Hematopoietic multipotent progenitor cell treated with erythropoietin and hydrocortisone succinate and interleukin-3 and kit ligand, for 8 days (in vitro differentiated cells): ENCODE data around the gene SCNN1A.

Experiments
- DNase-seq: peaks from one replicate; pipeline ENCODE4 v3.0.0-alpha.2; 2015

Gene SCNN1A

DNA sequence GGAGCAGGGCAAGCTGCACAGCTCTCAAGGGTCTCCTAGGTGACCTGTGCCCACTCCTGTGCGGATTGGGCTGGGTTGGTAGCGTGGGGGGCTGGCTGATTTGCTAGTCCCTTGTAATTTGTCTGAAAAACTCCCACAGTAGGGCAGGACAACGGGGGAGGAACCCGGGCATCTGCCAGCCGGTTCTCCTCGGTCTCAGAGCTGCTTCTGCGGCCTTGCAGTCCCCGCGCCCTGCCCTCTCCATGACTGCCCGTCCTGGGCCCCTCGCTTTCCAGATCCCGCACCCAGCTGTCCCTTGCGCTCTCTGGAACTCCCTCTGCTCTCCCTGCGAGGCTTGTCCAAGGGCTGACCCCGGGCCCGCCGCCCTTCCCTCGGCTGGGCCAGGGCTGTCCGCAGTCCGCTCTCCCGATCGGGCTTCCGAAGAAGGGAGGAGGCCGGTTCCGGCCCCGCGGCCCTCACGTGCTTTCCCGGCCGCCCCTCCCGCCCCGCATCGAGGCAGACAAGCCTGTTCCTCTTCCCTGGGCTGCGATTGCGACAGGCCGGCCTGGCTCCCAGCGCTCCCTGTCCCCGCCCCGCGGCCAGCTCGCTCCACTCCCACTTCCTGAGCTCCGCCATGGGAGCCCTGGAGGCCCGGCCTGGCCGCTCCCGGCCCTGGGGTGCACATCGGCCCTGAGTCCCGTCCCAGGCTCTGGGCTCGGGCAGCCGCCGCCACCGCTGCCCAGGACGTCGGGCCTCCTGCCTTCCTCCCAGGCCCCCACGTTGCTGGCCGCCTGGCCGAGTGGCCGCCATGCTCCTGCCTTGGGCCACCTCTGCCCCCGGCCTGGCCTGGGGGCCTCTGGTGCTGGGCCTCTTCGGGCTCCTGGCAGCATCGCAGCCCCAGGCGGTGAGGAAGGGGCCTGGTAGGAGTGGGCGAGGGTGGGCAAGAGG lies 8.5 kb upstream of the SCNN1A start, which contains the start of gene LTBR:
Gene LTBR, plus strand, starts transcription at position 591 of the 927 bp plus-strand sequence. Its CDS starts 197 bp downstream, at position 788.
- DNase-seq, result peak; percentile 67

DNA sequence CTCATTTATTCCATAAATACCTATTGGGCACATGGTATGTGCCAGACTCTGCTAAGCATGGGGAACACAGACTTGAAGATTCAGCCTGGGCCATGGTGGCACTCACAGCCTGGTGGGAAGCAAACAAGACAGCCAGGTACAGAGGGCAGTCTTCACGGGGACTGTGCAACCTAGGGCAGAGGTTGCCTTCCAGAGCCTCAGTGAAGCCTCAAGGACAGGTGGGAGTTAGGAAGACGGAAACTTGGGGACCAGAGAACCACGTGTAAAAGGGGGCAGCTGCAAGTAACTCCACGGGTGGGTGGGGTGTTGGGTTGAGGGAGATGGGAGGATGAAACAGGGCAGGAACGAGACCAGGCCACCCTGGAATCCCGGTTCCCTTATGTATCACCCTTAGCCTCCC lies 7.6 kb upstream of the SCNN1A start:
- DNase-seq, result no peak

DNA sequence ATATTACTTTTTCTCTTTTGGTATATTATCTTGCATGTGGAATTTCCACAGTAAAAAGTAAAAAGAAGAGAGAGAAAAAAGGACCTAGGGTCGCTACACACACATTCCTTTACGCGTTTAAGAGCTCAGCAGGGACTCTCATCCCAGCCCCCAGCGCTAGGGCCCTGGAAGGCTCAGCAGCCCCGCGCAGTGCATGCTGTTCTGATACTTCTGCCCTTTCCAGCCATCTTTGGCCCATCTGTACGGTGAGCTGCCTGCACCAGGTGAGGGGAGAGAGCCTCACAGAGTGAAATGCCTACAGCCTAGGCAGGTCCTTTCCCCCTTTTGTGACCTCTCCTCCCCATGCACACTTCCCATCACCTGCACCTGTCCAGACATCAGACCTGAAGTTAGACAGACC lies 7.0 kb upstream of the SCNN1A start:
- DNase-seq, result no peak

DNA sequence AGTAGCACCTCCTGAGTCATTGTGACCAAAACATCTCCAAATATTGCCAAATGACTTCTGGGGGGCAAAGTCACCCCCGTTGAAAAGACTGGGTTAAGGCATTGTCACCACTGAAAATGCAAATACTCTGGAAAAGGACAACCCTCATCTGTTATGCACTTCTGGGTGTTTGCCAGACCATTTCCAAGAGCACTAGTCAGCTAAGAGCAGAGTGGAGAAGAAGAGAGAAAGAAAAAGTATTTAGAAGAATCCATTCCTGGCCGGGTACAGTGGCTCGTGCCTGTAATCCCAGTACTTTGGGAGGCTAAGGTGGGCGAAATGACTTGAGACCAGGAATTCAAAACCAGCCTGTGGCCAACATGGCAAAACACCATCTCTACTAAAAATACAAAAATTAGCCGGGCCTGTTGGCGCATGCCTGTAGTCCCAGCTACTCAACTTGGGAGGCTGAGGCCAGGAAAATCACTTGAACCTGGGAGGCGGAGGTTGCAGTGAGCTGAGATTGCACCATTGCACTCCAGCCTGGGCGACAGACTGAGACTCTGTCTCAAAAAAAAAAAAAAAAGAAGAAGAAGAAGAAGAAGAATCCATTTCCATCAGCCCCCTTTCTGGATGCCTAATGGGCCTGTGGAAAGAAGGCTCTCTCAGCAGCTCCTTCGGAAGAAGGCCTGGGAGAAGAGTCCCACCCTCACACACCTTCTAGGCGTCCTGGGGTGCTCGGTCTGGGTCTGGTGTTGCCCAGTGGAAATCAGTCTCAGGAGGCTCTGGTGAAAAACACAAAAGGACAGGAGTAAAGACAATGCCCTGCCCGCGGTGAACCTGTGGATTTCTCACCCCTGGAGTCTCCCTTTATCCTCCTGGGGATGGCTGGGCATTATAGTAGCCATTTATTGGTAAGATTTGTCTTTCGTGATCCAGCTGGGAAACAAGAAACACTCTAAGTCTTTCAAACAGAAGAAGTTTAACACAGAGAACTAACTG lies 5.1 kb upstream of the SCNN1A start:
- no peak for DNase-seq

DNA sequence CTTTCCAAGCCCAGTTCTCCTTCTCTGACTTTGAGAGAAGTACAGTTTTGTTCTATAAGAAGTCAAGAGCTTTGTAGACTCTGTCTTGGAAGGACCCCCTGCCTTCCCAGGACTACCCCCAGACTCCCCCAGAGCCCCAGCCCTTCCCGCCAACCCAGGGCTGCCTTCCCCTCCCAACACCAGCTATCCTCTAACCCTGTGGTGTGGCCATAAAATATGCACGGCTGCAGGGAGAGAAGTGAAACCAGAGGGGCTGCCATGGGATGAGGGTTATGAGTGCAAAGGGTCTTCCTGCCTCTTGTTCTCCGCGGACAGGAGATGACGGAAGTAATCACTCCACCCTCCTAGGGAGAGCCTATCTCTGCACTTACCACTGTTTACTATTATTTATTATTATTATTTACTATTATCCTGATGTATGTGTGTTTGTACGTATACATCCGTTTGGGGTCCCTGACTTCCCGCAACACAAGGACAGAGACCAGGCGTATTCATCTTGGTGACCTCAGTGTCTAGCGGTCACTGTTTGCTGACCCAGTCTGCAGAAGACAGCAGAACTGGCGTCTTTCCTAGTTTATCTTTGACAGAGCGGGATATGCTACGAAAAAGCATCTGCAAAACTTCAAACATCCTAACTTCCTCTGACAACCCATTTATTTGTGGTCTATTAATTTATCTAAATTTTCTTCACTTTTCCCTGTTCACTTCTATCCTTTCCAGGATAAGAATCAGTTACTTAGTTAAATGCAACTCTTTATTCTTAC lies 3.5 kb upstream of the SCNN1A start:
- no peak for DNase-seq

DNA sequence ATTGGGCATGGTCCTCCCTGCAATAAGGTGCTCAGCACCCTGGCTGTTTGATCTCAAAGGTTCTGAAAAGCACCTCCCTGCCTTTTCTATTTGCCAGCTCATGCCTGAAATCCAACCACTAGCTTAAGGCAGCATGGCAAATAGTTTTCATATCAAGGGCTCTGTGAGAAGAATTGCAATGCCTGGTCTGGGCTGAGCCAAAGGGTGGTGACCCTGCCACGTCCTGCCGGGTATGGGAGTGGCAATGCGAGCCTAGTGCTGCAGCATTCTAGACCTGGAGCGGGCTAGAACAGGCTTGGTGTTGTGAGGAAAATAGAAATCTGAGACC lies 2.3 kb upstream of the SCNN1A start:
- DNase-seq, result no peak

DNA sequence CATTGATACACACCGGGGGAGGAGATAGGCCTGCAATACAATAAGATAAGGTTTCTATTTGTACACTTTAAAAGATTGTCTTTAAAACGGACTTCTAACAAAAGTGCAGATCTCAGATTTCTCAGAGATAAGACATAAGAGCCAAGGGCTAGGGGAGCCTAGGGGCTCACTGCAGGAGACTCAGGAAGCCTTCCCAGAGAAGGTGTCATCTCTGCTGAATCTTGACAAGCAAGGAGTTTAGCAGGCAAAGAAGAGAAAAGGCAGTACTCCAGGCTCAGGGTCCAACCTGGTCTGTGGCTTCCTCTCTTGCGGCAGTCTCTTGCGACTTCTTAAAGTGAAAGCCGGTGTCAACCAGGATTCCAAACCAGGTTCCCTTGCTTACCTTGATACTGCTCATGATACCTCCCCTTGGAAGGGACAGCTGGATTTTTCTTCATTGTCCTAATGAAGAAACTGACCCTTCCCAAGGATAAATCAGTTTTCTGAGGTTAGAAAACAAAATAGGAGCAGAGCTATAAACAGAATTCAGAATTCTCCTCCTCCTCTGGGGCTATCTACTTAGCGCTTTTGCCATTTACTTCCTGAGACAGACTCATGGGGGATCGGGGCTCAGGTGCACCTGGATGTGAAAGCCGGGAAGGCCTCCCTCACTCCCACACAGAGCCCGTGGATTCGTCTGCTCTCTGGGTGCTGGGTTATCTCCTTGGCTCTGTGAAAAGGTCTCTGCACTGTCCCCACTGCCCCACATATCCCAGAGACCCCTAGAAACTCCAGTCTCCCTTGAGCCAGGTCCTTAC lies 1.7 kb upstream of the SCNN1A start:
- no peak for DNase-seq

DNA sequence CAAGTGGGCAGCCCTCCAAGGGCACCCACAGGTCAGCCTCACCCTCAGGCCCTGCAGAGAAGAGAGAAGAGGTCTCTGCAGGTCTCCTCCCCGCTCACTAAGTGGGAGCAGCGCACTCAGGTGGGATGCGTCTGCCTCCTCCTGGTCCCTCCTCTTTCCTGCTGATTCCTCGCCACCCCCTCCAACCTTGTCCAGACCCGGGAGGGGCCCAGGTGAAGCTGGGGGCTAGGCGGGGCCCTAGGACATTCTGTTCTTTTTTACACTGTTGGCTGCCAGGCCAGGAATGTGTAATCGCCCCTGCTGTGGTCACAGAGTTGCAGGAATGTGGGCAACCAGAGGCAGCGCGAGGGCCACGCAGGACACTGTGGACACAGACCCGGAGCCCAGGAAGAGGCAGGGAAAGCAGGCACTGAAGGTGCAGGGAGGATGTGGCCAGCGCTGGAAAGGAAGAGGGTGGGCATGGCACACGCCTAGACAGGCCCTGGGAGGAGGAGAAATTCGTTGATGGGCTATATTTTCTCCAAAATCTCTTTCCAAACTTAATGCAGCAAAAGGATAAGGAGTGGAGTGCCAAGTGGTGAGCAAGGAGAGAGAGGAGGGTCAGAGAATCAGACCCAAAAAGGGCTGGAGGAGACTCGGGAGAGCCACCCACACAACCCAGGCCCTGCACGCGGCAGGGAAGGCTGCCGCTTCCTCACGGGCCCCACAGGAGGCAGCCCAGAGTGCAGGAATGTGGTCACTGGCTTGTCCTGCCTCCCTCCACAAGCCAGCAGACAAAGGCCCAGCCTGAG lies 911 bp upstream of the SCNN1A start:
- peak; percentile 19 for DNase-seq

DNA sequence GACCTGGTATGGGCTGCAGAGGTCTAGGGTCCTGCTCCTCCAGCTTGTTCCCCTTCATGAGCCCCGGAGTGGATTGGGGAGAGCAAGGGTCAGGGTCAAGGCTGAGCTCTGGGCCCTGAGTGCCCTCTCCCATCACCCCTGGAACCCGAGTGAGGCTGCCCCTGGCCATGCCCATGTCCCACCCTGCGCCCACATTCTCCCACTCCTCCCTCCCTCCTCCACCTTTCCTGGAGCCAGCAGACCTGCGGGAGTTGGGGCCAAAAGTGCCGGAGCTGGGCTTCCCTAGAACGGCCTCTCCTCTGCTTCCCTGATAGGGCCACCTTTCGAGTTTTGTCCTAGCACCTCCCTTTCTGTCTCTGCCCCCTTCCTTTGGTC lies 590 bp downstream of the SCNN1A start:
- no peak for DNase-seq

DNA sequence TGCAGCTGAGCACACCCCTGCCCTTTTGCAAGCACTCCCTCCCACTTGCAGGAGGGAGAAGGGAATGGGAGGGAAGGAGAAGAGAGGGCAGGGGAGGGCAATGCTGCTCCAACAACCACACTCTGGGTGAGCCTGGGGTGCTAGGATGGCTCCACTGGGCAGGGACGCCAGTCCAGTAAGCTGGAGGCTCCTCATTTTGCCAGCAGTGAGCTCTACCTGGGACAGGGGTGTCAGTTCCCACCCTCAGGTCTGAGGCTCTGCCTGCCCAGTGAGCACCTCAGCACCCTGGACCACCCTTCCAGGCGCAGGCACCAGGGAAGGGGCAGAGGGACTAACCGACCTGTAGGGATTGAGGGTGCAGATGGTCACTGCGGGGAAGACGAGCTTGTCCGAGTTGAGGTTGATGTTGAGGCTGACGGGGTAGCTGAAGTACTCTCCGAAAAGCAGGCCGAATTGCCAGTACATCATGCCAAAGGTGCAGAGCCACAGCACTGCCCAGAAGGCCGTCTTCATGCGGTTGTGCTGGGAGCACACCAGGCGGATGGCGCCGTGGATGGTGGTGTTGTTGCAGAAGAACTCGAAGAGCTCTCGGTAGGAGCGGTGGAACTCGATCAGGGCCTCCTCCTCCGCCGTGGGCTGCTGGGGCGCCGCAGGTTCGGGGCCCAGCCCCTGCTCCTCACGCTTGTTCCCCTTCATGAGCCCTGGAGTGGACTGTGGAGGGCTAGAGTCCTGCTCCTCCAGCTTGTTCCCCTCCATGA lies 1.2 kb downstream of the SCNN1A start:
- no peak for DNase-seq

DNA sequence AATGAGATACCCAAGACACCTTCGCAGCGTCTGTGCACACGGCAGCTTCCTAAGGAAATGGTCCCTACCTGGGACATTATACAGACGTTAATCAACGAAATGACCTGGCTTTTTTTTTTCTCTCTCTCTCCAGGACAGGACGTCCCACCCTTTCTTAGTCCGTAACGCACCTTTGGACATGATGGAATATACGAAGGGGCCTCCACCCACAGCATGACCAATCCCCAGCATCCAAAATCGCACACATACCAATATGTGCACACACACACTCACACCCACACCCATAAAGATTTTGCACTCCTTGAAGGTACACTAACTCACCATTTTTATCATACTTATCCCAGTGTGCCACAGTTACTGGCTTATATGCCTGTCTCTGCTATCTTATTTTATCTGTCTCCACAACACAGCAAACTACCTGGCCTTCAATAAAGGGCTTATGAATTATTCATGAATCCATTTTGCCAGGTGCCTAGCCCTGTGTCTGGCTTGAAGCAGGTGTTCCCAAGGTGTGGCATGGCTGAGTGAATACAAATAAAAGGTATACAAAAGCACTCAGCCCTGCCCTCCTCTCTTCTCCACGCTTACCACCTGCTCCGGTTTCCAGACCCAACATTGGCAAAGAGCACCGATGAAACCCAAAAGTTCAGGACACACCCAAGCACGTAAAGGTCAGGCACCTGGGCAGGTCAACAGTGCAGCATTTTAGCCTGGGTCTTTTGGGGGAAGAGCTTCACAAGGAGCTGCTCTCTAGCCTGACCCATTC lies 2.2 kb downstream of the SCNN1A start:
- DNase-seq, result no peak

DNA sequence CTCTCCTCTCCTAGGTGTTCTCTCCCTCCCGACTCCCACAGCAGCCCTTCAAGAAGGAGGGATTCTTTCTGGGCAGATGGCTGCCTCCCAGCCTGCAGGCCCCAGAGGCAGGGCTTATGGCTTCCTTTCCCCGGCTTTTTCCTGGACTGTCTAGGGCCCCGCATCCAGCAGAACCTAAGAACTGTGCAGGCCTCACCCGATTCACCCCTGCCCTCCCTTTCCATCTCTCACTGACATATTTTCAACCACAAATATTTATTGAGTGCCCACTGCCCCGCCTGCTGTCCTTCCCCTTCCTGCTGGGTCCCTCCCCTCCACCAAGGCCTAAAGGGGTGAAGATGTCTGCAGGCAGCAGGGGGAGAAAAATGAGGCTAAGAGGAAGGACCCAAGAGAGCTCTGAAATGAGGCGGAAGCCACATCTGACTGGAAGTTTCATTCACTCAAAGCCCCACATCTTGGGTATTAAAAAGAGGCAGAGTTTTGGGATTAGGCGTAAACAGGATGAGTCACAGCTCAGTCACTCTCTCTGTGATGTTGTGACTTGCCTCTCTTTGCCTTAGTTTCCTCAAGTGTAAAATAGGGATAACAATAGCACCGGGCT lies 2.9 kb downstream of the SCNN1A start:
- no peak for DNase-seq

DNA sequence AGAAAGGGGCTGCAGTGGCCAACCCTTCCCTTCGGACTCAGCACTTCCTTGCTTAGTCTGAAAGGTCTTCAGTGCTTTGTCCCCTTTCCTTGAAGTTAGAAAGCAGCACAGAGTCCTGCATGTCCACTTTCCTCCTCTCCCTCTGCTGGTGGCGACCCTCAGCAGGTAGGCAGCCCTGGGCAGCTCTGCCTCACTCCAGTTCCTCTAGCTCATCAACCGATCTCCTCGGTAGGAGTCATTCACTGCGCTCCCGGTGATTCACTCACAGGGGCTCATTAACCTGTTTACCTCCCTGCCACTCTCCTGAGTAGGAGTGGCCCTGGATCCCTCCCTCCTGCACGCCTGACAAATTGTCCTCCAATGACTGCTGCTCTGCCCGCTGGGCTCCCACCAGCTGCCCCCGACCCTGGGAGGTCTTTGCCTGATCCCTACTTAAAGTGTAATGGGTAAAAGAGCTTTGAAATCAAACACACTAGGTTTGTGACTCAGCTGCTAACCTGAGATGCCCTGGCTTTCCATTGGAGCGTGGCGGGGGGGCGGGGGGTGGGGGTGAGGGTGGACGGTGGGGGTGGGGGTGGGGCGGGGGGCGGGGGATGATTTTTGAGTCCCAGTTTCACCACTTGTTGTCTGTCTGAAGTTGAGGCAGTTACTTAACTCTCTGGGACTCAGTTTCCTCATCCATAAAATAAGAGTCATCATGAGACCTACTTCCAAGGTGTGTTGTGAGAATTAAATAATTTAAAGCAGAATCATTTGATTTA lies 4.2 kb downstream of the SCNN1A start:
- DNase-seq, result no peak

DNA sequence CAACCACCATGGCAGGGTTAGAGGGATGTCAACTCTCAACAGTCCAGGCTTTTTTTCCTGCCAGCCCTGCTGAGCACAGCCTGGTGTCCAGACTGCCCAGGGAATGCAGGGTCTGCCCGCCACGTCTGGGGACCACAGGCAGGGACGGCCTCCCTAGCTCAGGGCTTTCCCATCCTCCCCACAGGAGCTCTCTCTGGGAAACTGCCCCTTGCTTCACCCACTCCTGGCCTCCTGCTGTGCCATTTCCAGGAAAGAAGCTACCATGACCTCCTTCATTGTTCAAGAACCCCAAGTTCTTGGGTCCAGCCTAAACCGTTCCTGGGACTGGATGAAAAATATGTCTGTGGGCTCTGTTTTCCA lies 4.8 kb downstream of the SCNN1A start:
- DNase-seq, result no peak

DNA sequence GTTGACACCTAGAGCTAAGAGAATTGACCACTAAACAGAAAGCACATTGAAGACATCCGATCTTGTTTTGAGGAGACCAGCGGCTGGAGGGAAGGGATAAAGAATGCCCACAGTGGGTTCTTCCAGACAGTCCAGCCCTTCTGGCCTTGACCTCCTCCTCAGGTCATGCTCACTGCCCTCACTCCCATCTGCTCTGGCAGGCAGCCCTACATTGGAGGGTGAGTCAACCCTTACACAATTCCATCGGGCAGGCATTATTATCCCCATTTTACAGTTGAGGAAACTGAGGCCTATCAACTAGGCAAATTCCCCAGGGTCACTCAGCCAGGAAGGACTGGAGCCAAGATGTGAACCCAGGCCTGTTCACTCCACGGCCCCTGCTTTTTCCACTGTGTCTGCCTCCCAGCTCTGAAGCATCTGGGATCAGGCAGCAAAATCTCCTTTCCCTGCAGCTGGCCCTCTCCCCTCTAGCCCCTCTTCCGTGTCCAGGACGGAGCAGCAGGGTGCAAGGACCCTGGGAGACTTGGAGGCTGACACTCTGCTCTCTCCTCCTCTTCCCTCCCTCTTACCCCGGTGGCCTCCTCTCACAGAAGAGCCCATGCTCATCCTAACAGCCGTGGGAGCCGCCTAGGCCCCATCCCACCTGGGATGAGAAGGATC lies 5.3 kb downstream of the SCNN1A start:
- no peak for DNase-seq

DNA sequence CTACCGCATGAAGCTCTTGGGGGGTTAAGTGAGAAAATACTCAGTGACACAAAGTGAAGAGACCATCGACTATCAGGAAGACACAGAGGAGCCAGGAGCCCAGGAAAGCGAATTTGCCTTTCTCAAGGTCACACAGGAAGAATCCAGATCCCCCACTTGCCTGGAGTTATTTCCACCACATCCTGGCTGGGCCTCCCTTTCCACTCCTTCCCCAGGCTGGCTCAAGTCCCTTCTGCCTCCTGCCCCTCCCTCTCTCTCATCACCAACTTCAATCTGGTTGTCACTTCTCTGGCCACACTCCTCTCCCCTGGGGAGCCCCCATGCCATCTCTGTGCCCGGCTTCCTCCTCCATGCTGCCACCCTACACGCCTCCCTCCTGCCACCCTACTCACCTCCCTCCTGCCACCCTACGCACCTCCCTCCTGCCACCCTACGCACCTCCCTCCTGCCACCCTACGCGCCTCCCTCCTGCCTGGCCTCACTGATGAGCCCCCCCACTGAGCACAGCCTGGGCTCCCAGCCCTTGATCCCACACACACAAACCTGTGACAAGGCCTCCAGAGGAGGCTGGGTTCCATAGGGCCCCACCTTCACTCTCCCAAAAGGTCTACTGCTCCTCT lies 6.3 kb downstream of the SCNN1A start:
- no peak for DNase-seq
